RKO (cell line): ENCODE measurements around the gene CASS4.

Experiments used
- DNase-seq: peaks from one replicate; pipeline ENCODE4 v3.0.0-alpha.2; 2016; ENCODE audit warnings: low spot score

CASS4 gene

DNA sequence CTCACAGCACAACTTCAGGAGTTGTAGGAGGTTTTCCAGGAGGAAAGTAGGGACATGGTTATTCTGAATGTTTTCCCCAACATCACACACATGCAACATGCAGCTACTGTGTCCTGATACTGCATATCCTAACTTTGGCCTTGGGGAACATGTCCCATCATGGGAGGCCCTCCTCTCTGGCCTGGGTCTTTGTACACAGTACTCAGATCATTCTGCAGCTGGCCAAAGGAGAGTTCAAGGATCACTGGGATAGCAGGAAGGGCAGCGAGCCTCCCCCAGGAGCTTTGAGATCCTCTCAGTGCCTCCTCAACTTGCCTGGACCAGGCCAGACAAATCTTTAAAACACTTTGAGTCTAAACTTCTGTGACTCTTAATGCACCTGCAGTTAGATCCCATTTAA, 12.9 kb downstream of the CASS4 start:
- DNase-seq: no peak

DNA sequence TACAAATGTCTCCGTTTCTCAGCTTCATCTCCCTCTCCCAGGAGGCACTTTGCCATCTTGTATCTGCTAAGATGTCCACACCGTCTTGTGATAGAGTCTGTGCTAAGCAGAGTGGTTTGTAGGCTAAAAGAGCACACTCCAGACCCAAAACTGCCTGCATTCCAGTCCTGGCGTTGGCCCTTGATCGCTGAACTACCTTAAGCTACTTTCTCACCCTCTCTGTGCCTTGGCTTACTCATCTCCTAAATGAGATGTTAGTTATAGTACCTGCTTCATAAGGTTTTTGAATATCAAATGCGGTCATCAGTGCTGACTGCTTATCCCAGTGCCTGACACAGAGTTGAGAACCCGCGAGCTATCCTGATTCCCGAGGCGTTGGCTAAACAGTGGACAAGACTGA, 14.0 kb downstream of the CASS4 start:
- DNase-seq: no peak

- no peak for DNase-seq
Observed at GRCh38 chr20:56426926-56427325, 14.9 kb downstream of the CASS4 start.

DNA sequence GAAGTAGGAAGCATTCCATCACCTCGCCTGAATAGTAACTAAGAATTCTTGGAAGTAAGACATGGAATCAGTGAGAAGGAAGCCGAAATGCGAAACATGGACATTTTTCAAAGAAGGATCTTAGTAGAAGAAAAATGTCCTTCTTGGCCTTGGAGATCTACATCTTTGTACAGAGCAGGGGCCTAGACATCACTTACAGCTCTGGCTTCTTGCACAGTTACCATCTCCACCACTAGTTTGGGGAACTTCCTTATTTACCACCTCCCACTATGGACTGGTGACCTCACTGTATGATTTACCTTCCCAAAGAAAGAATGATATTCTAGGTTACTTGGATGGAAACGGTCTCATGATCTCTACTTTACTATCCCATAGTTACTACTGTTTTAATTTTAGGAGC, 15.7 kb downstream of the CASS4 start:
- DNase-seq: no peak

- no peak for DNase-seq
Observed at GRCh38 chr20:56428410-56428809, 16.4 kb downstream of the CASS4 start.

DNA sequence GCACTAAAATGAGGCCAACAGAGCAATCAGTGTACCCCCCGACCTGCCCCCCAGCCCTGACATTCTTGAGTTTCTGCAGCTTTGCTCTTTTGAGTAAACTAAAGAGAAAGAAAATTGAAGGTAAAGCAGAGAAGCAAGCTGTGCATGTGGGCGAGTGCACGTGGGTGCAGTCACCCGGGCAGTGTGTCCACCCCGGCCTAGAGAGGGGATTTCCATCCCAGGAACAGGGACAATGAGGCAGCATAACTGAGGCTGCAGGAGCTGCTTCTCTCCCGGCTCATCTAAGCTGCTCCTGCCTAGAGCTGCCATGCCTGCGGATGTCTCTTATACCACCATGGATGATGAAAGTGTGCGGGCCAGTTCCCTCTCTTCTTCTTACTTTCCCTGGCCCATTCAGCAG, 16.8 kb downstream of the CASS4 start:
- DNase-seq: no peak

GRCh38 chr20:56429502-56429901, 17.4 kb downstream of the CASS4 start:
- DNase-seq: peak; percentile 49

GRCh38 chr20:56429941-56430340, 17.9 kb downstream of the CASS4 start:
- no peak for DNase-seq

- DNase-seq: no peak
Observed at GRCh38 chr20:56430461-56430860, 18.4 kb downstream of the CASS4 start.

DNA sequence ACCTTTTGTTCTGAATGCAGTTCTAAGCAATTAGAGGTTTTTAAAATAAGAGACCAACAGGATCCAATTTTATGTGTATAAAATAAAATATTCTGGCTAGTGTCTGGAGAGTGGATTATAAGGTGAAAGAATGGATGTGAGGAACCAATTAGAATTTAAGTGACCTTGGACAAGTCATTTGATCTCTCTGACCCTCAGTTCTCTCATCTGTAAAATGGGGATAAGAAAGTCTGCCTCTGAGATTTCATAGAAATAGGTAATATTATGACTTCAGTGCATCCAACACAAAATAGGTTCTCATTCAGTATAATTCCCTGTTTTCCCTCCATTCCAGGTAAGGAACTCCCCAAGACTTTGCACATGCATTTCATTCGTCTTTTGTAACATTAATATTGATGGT, 18.9 kb downstream of the CASS4 start:
- no peak for DNase-seq

DNA sequence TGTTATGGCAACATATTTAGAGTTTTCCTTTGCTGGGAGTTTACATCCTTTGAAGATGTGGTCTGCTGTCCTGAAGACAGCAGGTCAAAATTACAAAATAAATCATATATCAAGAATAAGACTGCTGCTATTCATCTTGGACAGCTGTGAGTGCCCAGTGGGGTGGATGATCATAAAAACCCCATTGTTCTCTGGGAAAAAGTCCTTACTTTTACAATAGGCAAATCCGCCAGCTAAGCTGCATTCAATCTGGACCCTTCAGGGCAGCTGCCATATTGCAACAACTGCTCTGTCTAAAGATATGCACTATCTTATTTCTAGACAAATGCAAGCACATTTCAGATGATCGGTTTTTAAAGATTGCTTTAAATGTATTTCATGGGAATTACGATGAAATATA, 19.4 kb downstream of the CASS4 start:
- no peak for DNase-seq

GRCh38 chr20:56433221-56433879, 21.3 kb downstream of the CASS4 start:
- no peak for DNase-seq

DNA sequence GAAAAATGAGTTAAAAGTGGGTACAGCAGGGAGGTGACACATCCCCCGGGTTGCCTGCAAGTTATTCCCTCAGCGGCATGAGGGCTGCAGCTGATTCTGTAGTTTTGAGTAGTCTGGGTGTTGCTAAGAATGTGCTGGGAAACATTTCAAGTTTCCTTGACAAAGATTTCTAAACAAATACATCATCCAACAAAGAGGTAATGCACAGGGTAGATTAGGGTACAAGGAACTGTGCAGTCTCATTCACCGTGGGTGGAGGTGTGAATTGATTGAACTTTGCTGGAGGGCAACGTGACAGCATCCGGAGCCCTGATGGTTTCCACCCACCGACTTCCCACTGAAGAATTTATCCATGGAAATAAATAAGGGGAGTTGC, 21.8 kb downstream of the CASS4 start:
- no peak for DNase-seq

DNA sequence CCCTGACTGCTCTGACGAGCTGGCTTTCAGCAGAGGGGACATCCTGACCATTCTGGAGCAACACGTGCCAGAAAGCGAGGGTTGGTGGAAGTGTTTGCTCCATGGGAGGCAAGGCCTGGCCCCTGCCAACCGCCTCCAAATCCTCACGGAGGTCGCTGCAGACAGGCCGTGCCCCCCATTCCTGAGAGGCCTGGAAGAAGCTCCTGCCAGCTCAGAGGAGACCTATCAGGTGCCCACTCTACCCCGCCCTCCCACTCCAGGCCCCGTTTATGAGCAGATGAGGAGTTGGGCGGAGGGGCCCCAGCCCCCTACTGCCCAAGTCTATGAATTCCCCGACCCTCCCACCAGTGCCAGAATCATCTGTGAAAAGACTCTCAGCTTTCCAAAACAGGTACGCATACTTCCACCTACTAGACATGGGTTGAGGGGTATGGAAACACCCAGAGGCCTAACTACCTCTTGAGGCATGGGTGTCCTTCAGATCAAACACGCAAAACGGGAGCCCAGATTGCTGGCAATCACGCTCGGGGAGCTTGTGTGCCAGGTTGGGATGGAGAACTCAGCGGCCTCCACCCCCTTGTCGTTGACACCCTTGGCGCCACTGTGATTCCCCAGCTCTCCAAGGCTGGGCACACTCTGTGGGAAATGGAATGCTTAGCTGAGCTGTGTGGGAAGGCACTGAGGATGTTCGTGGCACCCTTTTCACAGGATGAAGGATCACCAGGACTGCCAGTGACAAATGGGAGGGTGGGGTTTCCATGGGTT, 25.3 kb downstream of the CASS4 start:
- no peak for DNase-seq

GRCh38 chr20:56438284-56438683, 26.2 kb downstream of the CASS4 start:
- no peak for DNase-seq

GRCh38 chr20:56439771-56440291, 27.8 kb downstream of the CASS4 start:
- DNase-seq: no peak

- DNase-seq: no peak
Observed at GRCh38 chr20:56440346-56441007, 28.4 kb downstream of the CASS4 start.

DNA sequence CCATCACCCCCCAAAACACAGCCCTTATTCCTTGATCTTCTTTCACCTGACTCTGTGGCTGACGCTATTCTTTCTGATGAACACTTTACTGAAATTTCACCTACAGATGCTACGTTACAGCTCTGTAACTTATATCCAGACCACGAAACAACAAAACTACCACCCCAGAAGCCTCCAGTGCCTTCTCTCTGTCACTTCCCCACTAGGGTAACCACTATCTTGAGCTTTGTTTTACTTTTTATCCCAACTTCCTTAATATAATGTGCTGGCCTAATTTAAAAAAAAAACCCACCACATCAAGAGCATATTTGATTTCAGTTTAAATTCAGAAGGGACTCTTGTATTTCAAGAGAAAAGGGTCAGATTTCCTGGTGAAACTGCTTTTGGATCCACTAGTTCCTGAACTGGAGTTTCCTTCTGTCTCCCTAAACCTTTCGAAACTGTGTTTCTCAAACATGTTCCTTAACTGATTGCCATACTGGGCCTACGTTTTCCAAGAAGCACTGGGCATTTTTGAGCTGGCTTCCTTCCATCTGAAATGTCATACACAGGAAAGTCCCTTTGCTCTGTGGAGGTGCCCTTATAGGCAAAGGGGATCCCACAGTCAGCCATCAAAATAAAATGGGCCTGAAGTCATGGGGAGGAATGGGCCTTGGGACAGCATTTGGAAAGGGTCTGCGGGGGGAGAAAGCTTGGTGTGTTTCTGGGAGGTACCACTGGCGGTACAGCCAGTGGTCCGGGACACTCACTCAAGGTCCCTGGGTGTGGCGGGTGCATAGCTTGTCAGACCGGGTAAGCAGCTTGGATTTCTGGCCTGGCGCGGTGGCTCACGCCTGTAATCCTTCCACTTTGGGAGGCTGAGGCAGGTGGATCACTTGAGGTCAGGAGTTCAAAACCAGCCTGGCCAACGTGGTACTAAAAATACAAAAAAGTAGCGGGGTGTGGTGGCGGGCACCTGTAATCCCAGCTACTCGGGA, 30.6 kb downstream of the CASS4 start:
- no peak for DNase-seq

DNA sequence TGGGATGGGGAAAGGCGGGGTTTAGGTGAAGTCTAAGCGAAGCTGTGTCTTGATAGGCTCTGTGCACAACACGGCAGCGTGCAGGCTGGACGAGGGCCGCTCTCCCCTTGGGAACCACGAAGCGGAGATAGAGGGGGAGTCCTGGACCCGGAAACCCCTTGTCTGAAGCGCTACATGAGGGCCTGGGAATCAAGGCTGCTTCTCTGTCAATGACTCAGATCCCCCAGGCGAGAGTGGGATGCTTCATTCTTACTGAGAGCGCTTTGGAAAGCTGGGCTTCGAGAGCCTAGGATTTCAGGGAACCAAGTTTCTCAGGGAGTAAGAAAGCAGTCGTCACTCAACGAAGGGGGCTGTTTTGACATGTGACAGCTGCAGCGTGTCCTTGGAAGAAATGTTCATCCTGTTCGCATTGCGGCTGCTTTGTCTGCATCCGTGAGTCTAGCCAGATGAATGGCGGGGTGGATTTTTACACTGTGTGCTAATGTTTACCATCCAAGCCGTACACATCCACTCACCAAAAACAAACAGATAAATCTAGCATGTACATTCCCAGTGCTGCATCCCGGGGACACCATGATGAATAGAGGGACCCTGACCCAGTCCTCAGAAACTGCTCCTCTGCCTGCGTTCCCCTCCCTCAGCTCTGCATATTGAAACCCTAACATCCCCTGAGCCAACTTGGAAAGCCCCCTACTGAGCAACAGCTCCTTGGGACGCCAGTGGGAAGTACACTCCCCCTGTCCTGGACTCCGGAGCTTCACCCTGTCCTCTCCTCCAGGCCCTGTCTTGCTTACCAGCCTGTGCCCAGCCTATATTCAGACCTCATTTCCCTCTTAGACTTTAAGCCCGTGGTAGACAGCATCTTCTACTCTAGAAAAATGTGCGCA, 31.8 kb downstream of the CASS4 start:
- DNase-seq: no peak

- DNase-seq: no peak
Observed at GRCh38 chr20:56445130-56445529, 33.1 kb downstream of the CASS4 start.

- no peak for DNase-seq
Observed at GRCh38 chr20:56445540-56445939, 33.5 kb downstream of the CASS4 start.
